AG04450 (cell line): ENCODE results near the gene PALM3. TPM values are rescaled to one million over a fixed set of nuclear protein-coding genes. Genes with fewer than 3 reads are reported as not detected.

Source experiments
- CTCF ChIA-PET: fragments of 300-600, 350-600 bp; formaldehyde crosslinking; extraction: SDS; loops from one replicate; lab custom pipeline; 2022; ENCODE audit warnings: antibody characterized with exemption, inconsistent platforms; lab: Charles Lee
- POLR2A ChIA-PET: fragments of 350-600 bp; formaldehyde crosslinking; extraction: SDS; loops from one replicate; lab custom pipeline; 2021; ENCODE audit warnings: antibody characterized with exemption, inconsistent platforms; lab: Yijun Ruan, JAX
- DNase-seq: peaks from one replicate; pipeline ENCODE4 v3.0.0-alpha.2; 2011; ENCODE audit warnings: low read depth, low spot score
- H3K27ac ChIP-seq: one replicate; pipeline ENCODE4 v1.5.1; 2012; ENCODE audit warnings: low read depth, low read length, control low read depth
- H3K27me3 ChIP-seq: one replicate; pipeline ENCODE4 v1.6.0; 2012; ENCODE audit warnings: low read length; ENCODE audit not compliant: control insufficient read depth, insufficient read depth
- H3K4me3 ChIP-seq: 2 replicates; pipeline ENCODE4 v1.5.1; 2011; ENCODE audit warnings: mild to moderate bottlenecking, low read depth, low read length, control low read depth
- H3K9me3 ChIP-seq: 2 replicates; pipeline ENCODE4 v1.5.1; 2012; ENCODE audit warnings: low read length; ENCODE audit not compliant: control insufficient read depth, insufficient read depth
- polyA plus RNA-seq: library from polyadenylated mRNA; depleted of rRNA; stranded (reverse); fragments of >200 nt; gene quantifications from 2 replicates; pipeline ENCODE4 v1.2.3, GENCODE V29; 2011
- TF ChIP-seq, protein P1 (sequence below): IDR thresholded peaks from 2 replicates; pipeline ENCODE4 v1.5.1; 2011; ENCODE audit warnings: low read depth, low read length, control low read depth, inconsistent platforms

PALM3 gene
- polyA plus RNA-seq, 1 experiment = 0.43 TPM

DNA sequence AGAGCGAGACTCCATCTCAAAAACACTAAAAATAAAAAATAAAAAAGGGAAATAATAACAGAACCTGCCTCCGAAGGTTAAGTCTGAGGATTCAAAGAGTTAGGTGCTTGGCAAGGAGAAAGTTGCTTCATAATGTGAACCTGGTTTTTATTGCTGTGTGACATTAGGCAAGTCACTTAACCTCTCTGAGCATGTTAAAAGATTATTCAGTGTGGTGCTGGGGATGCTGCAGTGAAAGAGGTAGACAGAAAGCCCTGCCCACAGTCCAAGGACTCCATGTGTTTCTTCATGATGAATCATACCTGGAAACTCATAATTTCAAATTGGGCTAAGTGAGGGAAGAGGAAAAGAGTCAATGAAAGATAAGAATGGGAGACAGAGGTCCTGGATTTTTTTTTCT is 27.9 kb downstream of the PALM3 start:
- Histone ChIP-seq H3K27ac (no peak overlapping the region), H3K27me3 (peaks cover 10% of the 10 kb centered on the region), H3K4me3 (no peak overlapping the region), H3K9me3 (no peaks in the 10 kb centered on the region)
- DNase-seq = no peak
- ChIA-PET CTCF (interaction anchor here (0.6 to 1.2 kb wide), 2 partner anchors 41 to 168 kb away, joined by 3 to 7 read pairs; no protein-coding TSS in a partner anchor), POLR2A (no interaction called here)
- TF ChIP-seq, protein P1, sequence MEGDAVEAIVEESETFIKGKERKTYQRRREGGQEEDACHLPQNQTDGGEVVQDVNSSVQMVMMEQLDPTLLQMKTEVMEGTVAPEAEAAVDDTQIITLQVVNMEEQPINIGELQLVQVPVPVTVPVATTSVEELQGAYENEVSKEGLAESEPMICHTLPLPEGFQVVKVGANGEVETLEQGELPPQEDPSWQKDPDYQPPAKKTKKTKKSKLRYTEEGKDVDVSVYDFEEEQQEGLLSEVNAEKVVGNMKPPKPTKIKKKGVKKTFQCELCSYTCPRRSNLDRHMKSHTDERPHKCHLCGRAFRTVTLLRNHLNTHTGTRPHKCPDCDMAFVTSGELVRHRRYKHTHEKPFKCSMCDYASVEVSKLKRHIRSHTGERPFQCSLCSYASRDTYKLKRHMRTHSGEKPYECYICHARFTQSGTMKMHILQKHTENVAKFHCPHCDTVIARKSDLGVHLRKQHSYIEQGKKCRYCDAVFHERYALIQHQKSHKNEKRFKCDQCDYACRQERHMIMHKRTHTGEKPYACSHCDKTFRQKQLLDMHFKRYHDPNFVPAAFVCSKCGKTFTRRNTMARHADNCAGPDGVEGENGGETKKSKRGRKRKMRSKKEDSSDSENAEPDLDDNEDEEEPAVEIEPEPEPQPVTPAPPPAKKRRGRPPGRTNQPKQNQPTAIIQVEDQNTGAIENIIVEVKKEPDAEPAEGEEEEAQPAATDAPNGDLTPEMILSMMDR = no peak

DNA sequence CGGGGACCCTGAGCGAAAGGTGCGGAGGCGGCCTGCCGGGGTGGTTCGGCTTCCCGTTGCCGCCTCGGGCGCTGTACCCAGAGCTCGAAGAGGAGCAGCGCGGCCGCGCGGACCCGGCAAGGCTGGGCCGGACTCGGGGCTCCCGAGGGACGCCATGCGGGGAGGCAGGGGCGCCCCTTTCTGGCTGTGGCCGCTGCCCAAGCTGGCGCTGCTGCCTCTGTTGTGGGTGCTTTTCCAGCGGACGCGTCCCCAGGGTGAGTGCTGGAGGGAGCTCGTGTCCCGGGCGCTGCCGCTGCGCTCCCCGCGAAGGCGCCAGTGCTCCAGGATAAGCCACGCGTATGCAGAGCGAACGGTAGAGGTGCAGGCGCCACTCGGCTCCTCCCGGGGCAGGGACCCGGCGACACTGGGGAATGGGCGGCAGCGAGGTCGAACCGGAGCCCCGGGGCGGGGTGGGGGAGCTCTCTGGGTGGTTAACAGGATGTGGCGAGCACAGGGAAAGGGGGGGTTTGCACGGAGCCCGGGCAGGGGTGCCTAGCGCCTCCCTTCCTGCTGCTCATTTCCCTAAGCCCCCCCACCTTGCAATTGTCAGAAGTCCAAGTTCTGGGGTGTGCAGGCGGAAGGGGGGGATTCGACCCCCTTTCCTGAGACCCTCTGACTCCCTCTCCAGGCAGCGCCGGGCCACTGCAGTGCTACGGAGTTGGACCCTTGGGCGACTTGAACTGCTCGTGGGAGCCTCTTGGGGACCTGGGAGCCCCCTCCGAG is 30.0 kb downstream of the PALM3 start, which contains the start of gene IL27RA:
IL27RA (plus strand) TSS at position 44 of the 762 bp plus-strand sequence; CDS start at position 155, 111 bp downstream.
- TF ChIP-seq, protein P1 = peak; percentile 75
- Histone ChIP-seq H3K9me3 (no peaks in the 10 kb centered on the region; the same call in 1 of the 2 replicates), H3K27me3 (peaks cover 20% of the 10 kb centered on the region), H3K27ac (no peak within 1 kb of the TSS), H3K4me3 (peak within 1 kb of the TSS; percentile 73)
- DNase-seq = no peak
- POLR2A ChIA-PET = interaction anchor here (0.6 to 1.3 kb wide), 4 partner anchors 14 to 78 kb away, joined by 3 to 4 read pairs (median 4); partner anchors contain the start of gene RFX1
- CTCF ChIA-PET = interaction anchor here (0.6 to 1.4 kb wide), 9 partner anchors 8 to 116 kb away, joined by 3 to 13 read pairs (median 4); no protein-coding TSS in a partner anchor

DNA sequence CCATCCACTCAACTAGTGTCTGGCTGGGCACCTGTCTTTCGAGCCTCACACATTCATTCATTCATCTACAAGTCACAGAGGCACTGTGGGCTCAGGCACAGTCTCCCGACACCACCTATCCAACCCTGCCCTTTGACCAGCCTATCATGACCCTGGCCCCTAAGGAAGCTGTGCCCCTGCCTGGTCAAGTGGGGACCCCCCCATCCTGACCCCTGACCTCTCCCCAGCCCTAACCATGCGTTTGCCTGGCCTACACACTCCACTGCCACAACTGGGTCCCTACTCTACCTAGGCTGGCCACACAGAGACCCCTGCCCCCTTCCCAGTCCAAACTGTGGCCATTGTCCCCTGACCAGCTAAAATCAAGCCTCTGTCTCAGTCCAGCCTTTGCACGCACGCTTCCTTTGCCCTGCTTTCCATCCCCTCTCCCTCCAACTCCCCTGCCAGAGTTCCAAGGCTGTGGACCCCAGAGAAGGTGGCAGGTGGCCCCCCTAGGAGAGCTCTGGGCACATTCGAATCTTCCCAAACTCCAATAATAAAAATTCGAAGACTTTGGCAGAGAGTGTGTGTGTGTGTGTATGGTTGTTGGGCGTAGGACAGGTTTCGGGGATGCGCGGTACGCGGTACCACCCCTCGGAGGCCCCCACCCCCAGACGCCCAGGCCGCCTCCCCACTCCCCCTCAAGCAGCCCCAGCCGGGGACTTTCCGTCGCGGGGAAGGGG is 30.7 kb downstream of the PALM3 start:
- POLR2A ChIA-PET = interaction anchor here (0.6 to 1.3 kb wide), 4 partner anchors 24 to 415 kb away, joined by 3 to 4 read pairs (median 4); partner anchors contain the start of gene RFX1
- H3K9me3 ChIP-seq = no peaks in the 10 kb centered on the region; the same call in 1 of the 2 replicates
- peak overlapping the region; percentile 73 for H3K4me3 ChIP-seq
- H3K27ac ChIP-seq = no peak overlapping the region
- CTCF ChIA-PET = interaction anchor here (0.6 to 1.4 kb wide), 10 partner anchors 9 to 117 kb away, joined by 3 to 13 read pairs (median 4); no protein-coding TSS in a partner anchor
- H3K27me3 ChIP-seq = peaks cover 20% of the 10 kb centered on the region
- DNase-seq = no peak
- TF ChIP-seq, protein P1 = no peak

DNA sequence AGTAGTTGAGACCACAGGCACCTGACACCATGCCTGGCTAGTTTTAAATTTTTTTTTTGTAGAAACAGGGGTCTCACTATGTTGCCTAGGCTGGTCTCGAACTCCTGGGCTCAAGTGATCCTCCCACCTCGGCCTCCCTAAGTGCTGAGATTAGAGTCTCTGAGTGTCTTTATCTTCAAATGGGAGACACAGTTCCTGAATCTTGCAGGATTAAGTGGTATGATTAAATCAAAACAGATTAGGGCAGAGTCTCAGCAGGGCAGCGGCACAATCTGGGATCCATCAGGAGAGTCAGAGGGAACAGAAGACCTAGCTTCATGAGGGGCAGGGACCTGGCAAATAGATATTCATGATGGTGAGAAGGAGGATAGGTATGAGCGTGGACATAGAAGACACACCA is 33.0 kb downstream of the PALM3 start:
- H3K4me3 ChIP-seq = no peak overlapping the region
- peaks cover 20% of the 10 kb centered on the region for H3K27me3 ChIP-seq
- ChIA-PET CTCF (interaction anchor here (1.1 to 1.5 kb wide), 2 partner anchors 30 to 43 kb away, joined by 3 to 6 read pairs; partner anchors contain the start of gene MISP3), POLR2A (no interaction called here)
- DNase-seq = no peak
- TF ChIP-seq, protein P1 = no peak
- no peaks in the 10 kb centered on the region; the same call in 1 of the 2 replicates for H3K9me3 ChIP-seq
- H3K27ac ChIP-seq = no peak overlapping the region
